HG02938 (cell line): ENCODE measurements around the gene PAGR1.
"Not testable (repeated sequence)": the region's sequence is repeated elsewhere in the genome, so short reads cannot be mapped to it uniquely, and the experiment has no call there.

Experiments used
- ATAC-seq: cut with Tn5 transposase; IDR thresholded peaks from one replicate; pipeline ENCODE4 v1.9.1; 2021; ENCODE audit warnings: mild to moderate bottlenecking, moderate library complexity; ENCODE audit not compliant: unreplicated experiment

The PAGR1 gene

GRCh38 chr16:29815793-29816693, at the start of gene PAGR1:
TSS of gene PAGR1 (plus strand) at chr16:29816152. CDS start at chr16:29816526, 374 bp downstream.
- ATAC-seq, result peak; percentile 63

GRCh38 chr16:29766571-29766970, 49.4 kb upstream of the PAGR1 start:
- ATAC-seq, result no peak

- ATAC-seq, result no peak
Measured at GRCh38 chr16:29767062-29767461, 48.9 kb upstream of the PAGR1 start.

- ATAC-seq, result no peak
Measured at GRCh38 chr16:29769507-29769906, 46.4 kb upstream of the PAGR1 start.

- no peak for ATAC-seq
Measured at GRCh38 chr16:29770250-29770929, 45.6 kb upstream of the PAGR1 start.

- ATAC-seq, result not testable (repeated sequence)
Measured at GRCh38 chr16:29772330-29772729, 43.6 kb upstream of the PAGR1 start.

GRCh38 chr16:29774730-29775129, 41.2 kb upstream of the PAGR1 start:
- ATAC-seq, result no peak

GRCh38 chr16:29775742-29776408, 40.1 kb upstream of the PAGR1 start:
- ATAC-seq, result no peak

- ATAC-seq, result no peak
Measured at GRCh38 chr16:29777576-29778350, 38.2 kb upstream of the PAGR1 start, which contains the start of gene ZG16. TSS of gene ZG16 (plus strand) at chr16:29778256. CDS start at chr16:29779267, 1,011 bp downstream.

- ATAC-seq, result no peak
Measured at GRCh38 chr16:29779474-29779873, 36.5 kb upstream of the PAGR1 start.

GRCh38 chr16:29783094-29783953, 32.6 kb upstream of the PAGR1 start:
- not testable (repeated sequence) for ATAC-seq

- ATAC-seq, result no peak
Measured at GRCh38 chr16:29784157-29784556, 31.8 kb upstream of the PAGR1 start.

- no peak for ATAC-seq
Measured at GRCh38 chr16:29784901-29785500, 31.0 kb upstream of the PAGR1 start.

GRCh38 chr16:29787155-29787554, 28.8 kb upstream of the PAGR1 start:
- ATAC-seq, result not testable (repeated sequence)

GRCh38 chr16:29789775-29790182, 26.2 kb upstream of the PAGR1 start:
- ATAC-seq, result no peak

- peak; percentile 88 for ATAC-seq
Measured at GRCh38 chr16:29790183-29790948, 25.6 kb upstream of the PAGR1 start, which contains the start of gene KIF22. TSS of gene KIF22 (plus strand) at chr16:29790751. CDS start at chr16:29790760, 9 bp downstream.

GRCh38 chr16:29790949-29791844, 24.8 kb upstream of the PAGR1 start:
- ATAC-seq, result no peak
